ENCODE results near the gene LSP1. TPM values are rescaled to one million over a fixed set of nuclear protein-coding genes. Genes with fewer than 3 reads are reported as not detected.

Gene LSP1
- total RNA-seq, 1 experiment from 2014 or later: not detected

DNA sequence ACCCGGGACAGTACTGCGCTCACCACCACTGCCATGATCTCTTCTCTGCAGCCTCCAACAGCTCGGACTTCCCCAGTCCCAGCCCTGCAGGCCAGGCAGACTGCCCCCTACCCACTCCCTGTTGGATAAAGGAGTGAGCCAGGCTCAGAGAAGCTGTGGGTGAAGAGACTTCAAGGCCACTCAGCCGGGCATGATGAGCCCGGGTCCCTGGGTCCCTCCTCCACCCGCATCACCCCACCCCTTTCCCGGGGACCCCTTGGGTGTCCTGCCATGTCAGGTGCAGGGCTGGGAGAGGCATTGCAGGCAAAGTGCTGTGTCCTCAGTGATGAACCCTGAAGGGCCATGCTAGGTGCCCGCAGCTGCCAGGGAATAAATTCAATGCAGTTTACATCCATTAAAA, 14.5 kb downstream of the LSP1 start:
- Histone ChIP-seq H3K27me3 (replicated peaks; ENCODE audit: insufficient read depth, low read depth, low read length, poor library complexity) (peaks cover 78% of the 10 kb centered on the region), H3K27ac (ENCODE audit: low read depth, low read length, poor library complexity, severe bottlenecking) (no peak overlapping the region), H3K9me3 (ENCODE audit: low read depth, low read length, poor library complexity, severe bottlenecking) (no peaks in the 10 kb centered on the region), H3K36me3 (ENCODE audit: insufficient read depth, low read length, poor library complexity, severe bottlenecking) (no peaks in the 10 kb centered on the region), H3K4me3 (ENCODE audit: low read depth, low read length, poor library complexity, severe bottlenecking) (no peak overlapping the region), H3K4me1 (ENCODE audit: insufficient read depth, low read length, poor library complexity, severe bottlenecking) (no peaks in the 10 kb centered on the region)
- POLR2A ChIA-PET (ENCODE audit: low non-redundant PET): no interaction called here
- BruUV-seq (replicated peaks): no TSS peak
- DNase-seq (ENCODE audit: low spot score): no peak
- intact Hi-C loops (cut with micrococcal nuclease; ENCODE audit: unreplicated experiment): no loop called here
- TF ChIP-seq EZH2 (IDR thresholded peaks at IDR 0.05; ENCODE audit: borderline replicate concordance, low read depth, low read length, poor library complexity, severe bottlenecking) (no peak), CTCF (conservative IDR thresholded peaks at IDR 0.05; ENCODE audit: low read depth, low read length) (no peak)
- CTCF ChIA-PET: no interaction called here

- H3K36me3 ChIP-seq (ENCODE audit: insufficient read depth, low read length, poor library complexity, severe bottlenecking): no peaks in the 10 kb centered on the region
- no TSS peak for BruUV-seq (replicated peaks)
- intact Hi-C loops (cut with micrococcal nuclease; ENCODE audit: unreplicated experiment): no loop called here
- H3K4me1 ChIP-seq (ENCODE audit: insufficient read depth, low read length, poor library complexity, severe bottlenecking): no peaks in the 10 kb centered on the region
- TF ChIP-seq EZH2 (IDR thresholded peaks at IDR 0.05; ENCODE audit: borderline replicate concordance, low read depth, low read length, poor library complexity, severe bottlenecking) (no peak), CTCF (conservative IDR thresholded peaks at IDR 0.05; ENCODE audit: low read depth, low read length) (no peak)
- H3K4me3 ChIP-seq (ENCODE audit: low read depth, low read length, poor library complexity, severe bottlenecking): no peak overlapping the region
- ChIA-PET POLR2A (ENCODE audit: low non-redundant PET) (no interaction called here), CTCF (no interaction called here)
- no peak for DNase-seq (ENCODE audit: low spot score)
- H3K27ac ChIP-seq (ENCODE audit: low read depth, low read length, poor library complexity, severe bottlenecking): no peak overlapping the region
- peaks cover 78% of the 10 kb centered on the region for H3K27me3 ChIP-seq (replicated peaks; ENCODE audit: insufficient read depth, low read depth, low read length, poor library complexity)
- H3K9me3 ChIP-seq (ENCODE audit: low read depth, low read length, poor library complexity, severe bottlenecking): no peaks in the 10 kb centered on the region
These were observed 15.3 kb downstream of the LSP1 start for GRCh38 chr11:1868056-1868635.

DNA sequence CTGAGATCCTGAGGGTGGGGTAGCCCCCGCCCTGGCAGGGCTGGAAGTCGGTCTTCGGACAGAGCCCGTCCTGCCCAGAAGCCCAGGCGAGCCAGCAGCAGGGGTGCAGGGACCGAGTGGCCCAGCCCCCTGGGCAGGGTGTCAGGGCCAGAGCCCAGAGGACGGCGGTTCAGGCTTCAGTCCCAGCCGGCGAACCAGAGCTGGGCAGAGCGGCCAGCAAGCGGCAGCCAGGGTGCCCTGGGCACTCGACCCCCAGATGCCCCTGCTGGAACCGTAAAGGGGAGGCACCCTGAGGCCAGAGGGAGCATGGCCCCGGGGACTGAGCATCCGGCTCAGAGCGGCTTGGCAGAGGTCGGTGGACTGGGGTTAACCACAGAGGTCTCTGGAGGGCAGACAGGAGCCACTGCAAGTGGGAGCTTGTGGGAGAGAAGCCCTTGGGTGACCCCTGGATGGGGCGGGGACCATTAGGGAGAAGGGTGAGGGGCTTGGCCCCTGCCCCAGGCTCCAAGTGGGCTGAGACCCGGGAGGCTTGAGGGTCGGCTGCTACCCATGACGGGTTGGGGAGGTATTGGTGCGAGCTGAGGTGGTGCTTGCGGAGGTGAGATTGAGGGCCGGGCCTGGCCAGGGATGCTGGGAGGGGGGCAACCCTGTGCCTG, 15.9 kb downstream of the LSP1 start:
- Histone ChIP-seq H3K9me3 (ENCODE audit: low read depth, low read length, poor library complexity, severe bottlenecking) (no peaks in the 10 kb centered on the region), H3K27me3 (replicated peaks; ENCODE audit: insufficient read depth, low read depth, low read length, poor library complexity) (peaks cover 77% of the 10 kb centered on the region), H3K4me3 (ENCODE audit: low read depth, low read length, poor library complexity, severe bottlenecking) (no peak overlapping the region), H3K27ac (ENCODE audit: low read depth, low read length, poor library complexity, severe bottlenecking) (no peak overlapping the region), H3K4me1 (ENCODE audit: insufficient read depth, low read length, poor library complexity, severe bottlenecking) (no peaks in the 10 kb centered on the region), H3K36me3 (ENCODE audit: insufficient read depth, low read length, poor library complexity, severe bottlenecking) (no peaks in the 10 kb centered on the region)
- intact Hi-C loops (cut with micrococcal nuclease; ENCODE audit: unreplicated experiment): no loop called here
- BruUV-seq (replicated peaks): no TSS peak
- ChIA-PET POLR2A (ENCODE audit: low non-redundant PET) (interaction anchor here (0.7 kb wide), 1 partner anchor 11 kb away, joined by 3 read pairs; no protein-coding TSS in a partner anchor), CTCF (no interaction called here)
- DNase-seq (ENCODE audit: low spot score): no peak
- TF ChIP-seq CTCF (conservative IDR thresholded peaks at IDR 0.05; ENCODE audit: low read depth, low read length) (no peak), EZH2 (IDR thresholded peaks at IDR 0.05; ENCODE audit: borderline replicate concordance, low read depth, low read length, poor library complexity, severe bottlenecking) (no peak)

Data from A673 (cell line).